Retinal pigment epithelial cell (primary cell): Measurements from ENCODE around the gene IRF8.

Source experiments
- DNase-seq: peaks from one replicate; pipeline ENCODE4 v3.0.0-alpha.2; 2010; ENCODE audit warnings: low read depth
- H3K4me3 ChIP-seq: 2 replicates; pipeline ENCODE4 v1.5.1; 2011; ENCODE audit warnings: mild to moderate bottlenecking, low read length, control low read depth, moderate library complexity
- CTCF ChIP-seq: conservative IDR thresholded peaks from 2 replicates; pipeline ENCODE4 v1.5.1; 2011; ENCODE audit warnings: low read depth, low read length, control low read depth, inconsistent platforms

The IRF8 gene

DNA sequence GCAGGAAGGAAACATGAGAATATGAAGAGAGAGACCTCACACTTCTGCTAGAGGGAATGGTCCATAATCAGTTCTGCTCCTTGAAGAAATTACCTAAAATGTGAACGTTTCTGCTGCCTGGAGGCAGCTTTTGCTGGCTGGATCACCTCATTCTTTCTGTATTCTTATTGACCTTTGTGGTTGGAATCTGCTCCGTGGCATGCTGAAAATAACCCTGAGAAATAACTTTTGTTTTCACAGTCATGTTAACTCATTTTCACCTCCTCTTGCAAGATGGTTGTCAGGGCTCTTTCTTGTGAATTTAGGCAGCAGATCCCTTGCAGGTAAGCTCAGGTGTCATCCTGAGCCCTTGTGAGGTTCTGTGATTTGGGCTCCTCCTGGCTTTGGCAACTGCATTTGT, 70.2 kb downstream of the IRF8 start:
- DNase-seq, result peak; percentile 2
- H3K4me3 ChIP-seq, result no peak overlapping the region
- TF ChIP-seq CTCF, result no peak

DNA sequence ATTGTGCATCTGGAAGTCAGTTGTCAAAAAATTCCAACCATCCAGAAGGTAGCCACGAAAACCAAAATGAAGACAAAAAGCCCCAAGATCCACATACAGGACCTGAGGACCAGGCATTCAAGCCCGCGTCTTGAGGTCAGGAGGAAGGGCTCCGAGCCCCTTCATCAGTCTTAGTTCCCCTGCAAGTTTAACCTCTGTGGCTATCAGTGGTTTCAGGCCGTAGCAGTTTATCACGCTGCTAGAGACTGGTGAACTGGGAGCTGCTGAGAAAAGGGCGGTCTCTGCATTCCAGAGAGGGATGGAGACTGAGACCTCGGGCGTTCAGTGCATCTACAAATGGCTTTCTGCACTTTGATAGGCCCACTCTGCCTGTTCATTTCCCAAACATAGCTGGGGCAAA, 70.6 kb downstream of the IRF8 start:
- no peak for TF ChIP-seq CTCF
- DNase-seq, result no peak
- no peak overlapping the region for H3K4me3 ChIP-seq

DNA sequence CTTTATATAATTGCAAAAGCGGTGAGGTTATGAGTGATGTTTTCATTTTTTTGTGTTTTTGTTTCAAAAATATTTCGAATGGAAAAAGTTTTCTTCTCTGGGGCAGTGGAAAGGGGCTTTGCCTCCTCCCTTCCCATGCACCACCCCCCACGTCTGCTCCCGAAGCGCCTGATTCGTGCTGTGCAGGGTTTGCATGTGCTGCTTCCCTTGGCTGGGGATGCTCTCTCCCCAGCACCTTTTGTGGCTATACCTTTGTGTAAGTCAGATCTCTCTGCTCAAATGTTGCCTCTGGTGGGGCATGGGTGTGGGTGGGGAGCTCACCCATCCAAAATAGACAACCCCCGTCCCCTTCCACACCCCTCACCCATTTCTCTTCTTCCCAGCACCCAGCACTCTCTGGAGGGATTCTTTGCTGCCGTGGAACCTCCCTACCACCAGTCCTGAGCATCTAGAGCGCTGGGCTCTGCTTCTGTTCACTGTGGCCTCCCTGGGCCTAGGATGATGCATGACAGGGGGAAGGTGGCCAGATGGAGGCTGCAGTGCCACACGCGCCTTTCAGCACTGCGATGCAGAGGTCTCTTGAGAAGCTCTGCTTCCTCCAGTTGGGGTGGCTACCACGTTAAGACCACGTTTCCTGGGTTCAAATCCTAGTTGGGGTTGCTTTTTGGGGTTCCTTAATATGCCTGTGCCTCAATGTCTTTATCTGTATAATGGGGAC, 71.2 kb downstream of the IRF8 start:
- TF ChIP-seq CTCF, result no peak
- DNase-seq, result no peak

GRCh38 chr16:85970738-85971137, 71.8 kb downstream of the IRF8 start:
- TF ChIP-seq CTCF, result no peak
- no peak for DNase-seq
- no peak overlapping the region for H3K4me3 ChIP-seq

More for the DNA sequence above, 71.2 kb downstream of the IRF8 start:
- H3K4me3 ChIP-seq, result no peak overlapping the region
